Heart left ventricle (tissue), 16 donors: Measurements from ENCODE around the gene ADAMTS12. TPM values are rescaled to one million over a fixed set of nuclear protein-coding genes. Genes with fewer than 3 reads are reported as not detected.

Experiments used
- ATAC-seq, 4 donors: fragments of 200-7000 bp; cut with Tn5 transposase; one replicate each; pipeline ENCODE4 v1.9.1; 2020 to 2022; ENCODE audit warnings: moderate library complexity in 4 of 4, mild to moderate bottlenecking in 3 of 4, moderate number of reproducible peaks in 1 of 4
- DNase-seq, 5 donors: peaks; one replicate each; pipeline ENCODE4 v3.0.0-alpha.2; 2020
- H3K27ac ChIP-seq, 12 donors: fragments of 200-600 bp; sonication (generic) in 4 of 12; one replicate each; pipeline versions ENCODE4 v1.5.0 to v1.8.0; 2016 to 2022; ENCODE audit warnings: mild to moderate bottlenecking in 2 of 12
- H3K27me3 ChIP-seq, 9 donors: fragments of 200-600 bp; sonication (generic) in 2 of 9; one replicate each; pipeline versions ENCODE4 v1.5.1 to v1.8.0; 2016 to 2022; ENCODE audit warnings: mild to moderate bottlenecking in 3 of 9
- H3K36me3 ChIP-seq, 9 donors: fragments of 200-600 bp; sonication (generic) in 2 of 9; one replicate each; pipeline versions ENCODE4 v1.5.0 to v1.8.0; 2018 to 2022; ENCODE audit warnings: mild to moderate bottlenecking in 2 of 9
- H3K4me1 ChIP-seq, 12 donors: fragments of 200-600 bp; sonication (generic) in 4 of 12; one replicate each; pipeline versions ENCODE4 v1.5.0 to v1.8.0; 2016 to 2022; ENCODE audit warnings: mild to moderate bottlenecking in 3 of 12
- H3K4me3 ChIP-seq, 12 donors: fragments of 200-600 bp; sonication (generic) in 4 of 12; one replicate each; pipeline versions ENCODE4 v1.5.0 to v1.8.0; 2017 to 2022; ENCODE audit warnings: mild to moderate bottlenecking in 9 of 12, moderate library complexity in 4 of 12
- H3K9me3 ChIP-seq, 12 donors: fragments of 200-600 bp; sonication (generic) in 4 of 12; one replicate each; pipeline versions ENCODE4 v1.5.0 to v1.8.0; 2016 to 2022; ENCODE audit warnings: mild to moderate bottlenecking in 1 of 12
- POLR2A ChIP-seq, 2 donors: fragments of 450-650 bp; IDR thresholded peaks; one replicate each; pipeline ENCODE4 v1.6.1; 2017; ENCODE audit warnings: antibody characterized with exemption in 2 of 2, mild to moderate bottlenecking in 2 of 2, moderate library complexity in 2 of 2
- WGBS, 4 donors: extraction: QIAGEN DNeasy Blood & Tissue Kit in 2 of 4; methylation state at CpG; one replicate each; pipeline versions ENCODE4 v1.1.5 to v1.1.7; 2013 to 2018; 5-methylcytosine and 5-hydroxymethylcytosine counted together
- intact Hi-C, 10 donors: fragments of 100-400 bp; cut with DNase I; formaldehyde crosslinking; loops; one replicate each; pipeline versions ENCODE4 v1.11.1 to v1.14.2; 2022
- polyA plus RNA-seq, 2 donors: library from polyadenylated mRNA; stranded (reverse); fragments of 200-250 nt; gene quantifications; one replicate each; pipeline ENCODE4 v1.2.3, GENCODE V29; 2013
- total RNA-seq, 9 donors: library from RNA; depleted of rRNA in 2 of 9; stranded (reverse); fragments of >200 nt in 2 of 9; fragmentation: NEBNext Ultra II Directional in 3 of 9; extraction: Animal tissue kit (Norgen Biotek cat#: 25700) in 3 of 9; gene quantifications; one replicate each; pipeline versions ENCODE4 v1.1.0 to v1.2.4, GENCODE V29; 2016 to 2023
- TF ChIP-seq, protein P1 (sequence below), 12 donors: fragments of 200-600 bp; sonication (generic) in 4 of 12; IDR thresholded peaks; one replicate each; pipeline versions ENCODE4 v1.5.0 to v1.8.0; 2018 to 2022; ENCODE audit warnings: antibody characterized with exemption in 12 of 12, mild to moderate bottlenecking in 5 of 12
- donor health status: ischemic (EF 13 %, LVEDD 7.1; RV severe dilation, severe dysfunction).
- donor health status: healthy with polysubstance abuse.
- donor health status: DM: no; HTN: yes; CAD: no.
- donor health status: DM: no; HTN: no; CAD: no.
- donor health status: ischemic (EF 25% LVEDD 6.9; RV normal size, moderate dysfunction).
- donor health status: ischemic (EF 25% LVEDD 5.7; RV mildly dilated, moderate dysfunction).
- donor health status: healthy.
- donor health status: DM: yes; HTN: yes; CAD: no.
- donor health status: ischemic (EF 35%, LVEDD 5.7; RV mildly dilated, moderate dysfunction).
- donor health status: nonischemic (EF 11% LVEDD 7.7; RV severe dilation, severe dysfunction).
- donor health status: DM: yes; HTN: yes; CAD: no.
- donor health status: PGD.
- donor health status: ischemic (EF 29% LVEDD 5.4; RV normal size, mild dysfunction).
- donor health status: nonischemic (EF 23%, LVEDD 6.1; RV moderate dilation, normal function).

Gene ADAMTS12
- total and polyA plus RNA-seq, 11 donors, result 0.72 to 4.7 (median 1.7) TPM

DNA sequence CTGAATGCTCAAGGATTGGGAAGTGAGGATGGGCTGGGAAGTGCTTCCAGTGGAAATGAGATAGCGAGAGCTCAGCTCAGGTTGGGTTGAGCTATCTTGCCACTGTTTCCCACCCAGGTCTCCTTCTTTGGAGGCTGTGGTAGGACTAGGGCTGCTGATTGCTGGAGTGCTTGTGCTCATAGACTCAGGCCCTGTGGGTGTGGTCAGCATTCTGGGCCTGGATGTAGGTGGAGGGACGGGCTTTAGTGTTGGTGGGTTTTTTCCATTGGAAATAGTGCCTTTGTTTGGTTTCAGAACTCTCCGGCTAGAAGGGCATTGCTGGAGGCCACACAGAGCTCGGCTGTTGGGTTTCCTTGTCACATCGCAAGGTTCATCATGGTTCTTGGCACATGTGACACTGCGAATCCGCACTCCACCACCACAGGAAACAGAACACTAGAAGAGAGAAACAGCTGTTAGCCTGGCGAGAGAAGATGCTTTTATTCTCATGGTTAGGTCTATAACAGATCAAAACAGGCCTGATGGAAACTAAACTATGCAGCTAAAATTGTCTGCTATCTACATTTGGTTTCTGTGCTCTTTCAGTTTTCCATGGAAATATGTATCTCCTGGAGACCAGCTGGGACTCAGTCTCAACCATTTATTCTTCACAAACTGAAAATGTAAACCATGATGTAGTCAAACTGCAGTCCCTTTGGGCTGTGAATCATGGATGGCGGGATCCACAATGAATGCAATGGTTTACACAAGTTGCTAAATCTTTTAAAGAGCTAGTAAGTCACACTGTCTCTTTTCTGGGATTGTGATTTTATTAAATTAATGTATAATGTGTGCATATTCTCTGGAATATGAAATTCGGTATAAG is 314.8 kb downstream of the ADAMTS12 start:
- 59 to 74% (median 71%) methylated on average over 10 of the region's 10 CpGs for WGBS, 4 donors
- no peaks in the 10 kb centered on the region for H3K36me3 ChIP-seq
- DNase-seq (peak in 2 of 5 donors; percentile 23 to 33), ATAC-seq (peak; percentile 37 to 73 (median 58))
- H3K27me3 ChIP-seq, result no peaks in the 10 kb centered on the region
- H3K9me3 ChIP-seq, result peaks cover 0 to 4% (median 0%) of the 10 kb centered on the region in 12 donors
- intact Hi-C loops, result no loop called here
- no peak overlapping the region for H3K4me3 ChIP-seq
- H3K4me1 ChIP-seq, result peaks cover 0 to 8% (median 0%) of the 10 kb centered on the region in 12 donors
- peak overlapping the region in 7 of 12 donors; percentile 8 to 65 (median 31) for H3K27ac ChIP-seq
- TF ChIP-seq, protein P1, sequence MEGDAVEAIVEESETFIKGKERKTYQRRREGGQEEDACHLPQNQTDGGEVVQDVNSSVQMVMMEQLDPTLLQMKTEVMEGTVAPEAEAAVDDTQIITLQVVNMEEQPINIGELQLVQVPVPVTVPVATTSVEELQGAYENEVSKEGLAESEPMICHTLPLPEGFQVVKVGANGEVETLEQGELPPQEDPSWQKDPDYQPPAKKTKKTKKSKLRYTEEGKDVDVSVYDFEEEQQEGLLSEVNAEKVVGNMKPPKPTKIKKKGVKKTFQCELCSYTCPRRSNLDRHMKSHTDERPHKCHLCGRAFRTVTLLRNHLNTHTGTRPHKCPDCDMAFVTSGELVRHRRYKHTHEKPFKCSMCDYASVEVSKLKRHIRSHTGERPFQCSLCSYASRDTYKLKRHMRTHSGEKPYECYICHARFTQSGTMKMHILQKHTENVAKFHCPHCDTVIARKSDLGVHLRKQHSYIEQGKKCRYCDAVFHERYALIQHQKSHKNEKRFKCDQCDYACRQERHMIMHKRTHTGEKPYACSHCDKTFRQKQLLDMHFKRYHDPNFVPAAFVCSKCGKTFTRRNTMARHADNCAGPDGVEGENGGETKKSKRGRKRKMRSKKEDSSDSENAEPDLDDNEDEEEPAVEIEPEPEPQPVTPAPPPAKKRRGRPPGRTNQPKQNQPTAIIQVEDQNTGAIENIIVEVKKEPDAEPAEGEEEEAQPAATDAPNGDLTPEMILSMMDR (IDR thresholded peaks at IDR 0.05), result no peak
- TF ChIP-seq POLR2A (IDR thresholded peaks at IDR 0.05), result no peak

DNA sequence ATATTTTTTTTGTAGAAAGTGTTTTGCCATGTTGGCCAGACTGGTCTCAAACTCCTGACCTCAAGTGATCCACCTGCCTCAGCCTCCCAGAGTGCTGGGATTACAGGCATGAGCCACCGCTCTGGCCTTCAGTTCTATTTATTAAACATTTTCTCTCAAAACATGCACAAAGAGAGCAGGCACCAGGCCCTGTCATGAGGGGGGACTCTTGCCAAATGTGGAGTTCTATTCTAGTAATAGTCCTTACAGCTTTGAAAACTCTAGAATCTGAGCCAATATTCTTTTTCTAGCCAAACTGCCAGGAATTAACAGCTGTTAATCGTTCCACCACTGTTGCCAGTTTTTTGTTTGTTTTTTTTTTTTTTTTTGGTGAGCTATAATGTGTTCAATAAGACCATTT is 326.5 kb downstream of the ADAMTS12 start:
- H3K4me1 ChIP-seq, result peaks cover 0 to 22% (median 13%) of the 10 kb centered on the region in 12 donors
- H3K36me3 ChIP-seq, result no peaks in the 10 kb centered on the region
- H3K4me3 ChIP-seq, result no peak overlapping the region
- H3K27ac ChIP-seq, result peak overlapping the region in 5 of 12 donors; percentile 9 to 52 (median 30)
- H3K9me3 ChIP-seq, result no peaks in the 10 kb centered on the region
- intact Hi-C loops, result no loop called here
- no peaks in the 10 kb centered on the region for H3K27me3 ChIP-seq
- no peak for TF ChIP-seq POLR2A (IDR thresholded peaks at IDR 0.05)
- TF ChIP-seq, protein P1 (IDR thresholded peaks at IDR 0.05), result no peak
- 38 to 52% (median 47%) methylated on average over 2 of the region's 2 CpGs for WGBS, 4 donors
- peak in 3 of 4 donors; percentile 60 to 80 (median 74) for ATAC-seq
- DNase-seq, result peak in 4 of 5 donors; percentile 44 to 55 (median 50)

DNA sequence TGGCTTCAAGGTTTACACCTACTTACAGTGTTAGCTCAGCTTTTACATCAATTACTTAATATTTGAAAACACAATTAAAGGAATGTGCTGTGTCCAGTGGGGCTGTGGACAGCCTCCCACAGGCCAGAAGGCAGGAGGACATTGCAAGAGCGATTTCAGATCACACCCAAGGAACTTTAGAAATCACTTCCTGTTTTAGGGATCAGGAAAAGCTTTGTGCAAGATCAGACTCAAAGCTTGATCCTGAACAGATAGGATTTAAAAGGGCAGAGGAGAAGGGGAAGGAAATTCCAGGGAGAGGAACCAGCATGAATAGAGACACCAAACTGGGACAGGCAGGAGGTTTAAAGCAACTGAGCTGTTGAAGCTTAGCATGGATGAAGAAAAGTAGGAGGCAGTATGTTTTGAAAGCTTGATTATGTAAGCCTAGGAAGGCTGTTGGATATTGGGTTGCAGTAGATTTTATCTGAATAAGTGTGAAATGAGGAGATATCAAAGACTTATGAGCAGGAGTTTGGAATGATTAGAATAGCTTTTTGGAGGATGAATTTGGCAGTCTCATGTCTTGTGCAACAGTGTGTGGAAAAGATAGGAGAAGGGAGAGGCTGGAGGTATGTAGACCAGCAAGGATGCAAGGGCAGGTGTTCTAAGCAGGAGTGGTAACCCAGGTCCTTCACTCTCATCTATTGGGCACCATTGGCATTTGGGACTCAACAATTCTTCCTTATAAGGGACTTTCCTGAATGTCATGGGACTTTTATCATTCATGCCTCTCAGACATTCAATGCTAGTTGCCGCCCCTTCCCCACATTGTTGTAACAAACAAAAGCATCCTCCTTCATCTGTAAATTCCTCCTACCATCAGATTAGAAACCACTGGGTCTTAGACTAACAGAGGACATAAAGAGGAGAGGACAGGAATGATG is 327.5 kb downstream of the ADAMTS12 start:
- intact Hi-C loops, result no loop called here
- ATAC-seq (peak in 3 of 4 donors; percentile 61 to 71 (median 64)), DNase-seq (no peak)
- H3K36me3 ChIP-seq, result no peaks in the 10 kb centered on the region
- H3K4me1 ChIP-seq, result peaks cover 0 to 22% (median 13%) of the 10 kb centered on the region in 12 donors
- no peak overlapping the region for H3K4me3 ChIP-seq
- WGBS, 4 donors, result 65 to 82% (median 70%) methylated on average over 2 of the region's 2 CpGs
- no peaks in the 10 kb centered on the region for H3K9me3 ChIP-seq
- H3K27ac ChIP-seq, result peak overlapping the region in 4 of 12 donors; percentile 30 to 61 (median 46)
- TF ChIP-seq, protein P1 (IDR thresholded peaks at IDR 0.05), result no peak
- no peak for TF ChIP-seq POLR2A (IDR thresholded peaks at IDR 0.05)
- no peaks in the 10 kb centered on the region for H3K27me3 ChIP-seq
